ENCODE results near the gene CDK18. TPM values are rescaled to one million over a fixed set of nuclear protein-coding genes. Genes with fewer than 3 reads are reported as not detected.

CDK18 gene
- total RNA-seq, result 1.6 and 2.2 TPM in 2 replicates

DNA sequence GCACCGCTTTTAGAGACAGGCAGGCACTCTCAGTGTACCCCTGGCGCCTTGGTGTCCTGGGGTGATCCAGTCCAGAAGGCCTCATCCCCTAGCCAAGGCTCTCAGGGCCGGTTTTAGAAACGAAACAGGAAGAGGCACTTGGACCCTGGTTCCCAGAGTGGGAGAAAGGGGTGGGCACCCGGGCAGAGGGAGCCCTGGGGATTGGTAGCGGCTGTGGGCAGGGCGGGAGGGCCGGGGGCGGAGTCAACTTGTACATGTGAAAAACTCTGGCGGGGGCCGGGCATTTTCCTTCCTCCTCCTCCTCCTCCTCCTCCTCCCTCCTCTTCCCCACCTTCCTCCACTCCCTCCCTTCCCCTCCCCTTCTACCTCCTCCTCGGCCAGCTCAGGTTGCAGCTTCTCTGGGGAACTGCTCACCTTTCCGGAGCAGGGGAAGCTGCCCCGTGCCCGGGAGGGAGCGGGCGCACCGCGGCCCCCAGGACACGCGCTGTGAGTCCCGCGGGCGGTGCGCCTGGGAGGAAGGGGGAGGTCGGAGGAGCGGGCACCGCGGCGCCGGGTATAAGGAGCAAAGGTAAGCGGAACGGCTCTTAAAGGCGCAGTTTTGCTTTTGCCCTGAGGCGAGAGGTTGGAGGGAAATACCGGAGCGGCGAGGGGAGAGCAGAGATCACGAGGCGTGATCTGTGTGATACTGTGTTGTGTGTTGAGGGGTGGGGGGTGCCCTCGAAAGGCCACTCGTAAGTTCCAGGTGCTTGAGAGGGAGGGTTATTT is at the start of gene CDK18:
CDK18 (plus strand) TSS at position 359 of the 765 bp plus-strand sequence. CDS start 18,499 bp downstream, outside the sequence.
- TF ChIP-seq, protein P1, sequence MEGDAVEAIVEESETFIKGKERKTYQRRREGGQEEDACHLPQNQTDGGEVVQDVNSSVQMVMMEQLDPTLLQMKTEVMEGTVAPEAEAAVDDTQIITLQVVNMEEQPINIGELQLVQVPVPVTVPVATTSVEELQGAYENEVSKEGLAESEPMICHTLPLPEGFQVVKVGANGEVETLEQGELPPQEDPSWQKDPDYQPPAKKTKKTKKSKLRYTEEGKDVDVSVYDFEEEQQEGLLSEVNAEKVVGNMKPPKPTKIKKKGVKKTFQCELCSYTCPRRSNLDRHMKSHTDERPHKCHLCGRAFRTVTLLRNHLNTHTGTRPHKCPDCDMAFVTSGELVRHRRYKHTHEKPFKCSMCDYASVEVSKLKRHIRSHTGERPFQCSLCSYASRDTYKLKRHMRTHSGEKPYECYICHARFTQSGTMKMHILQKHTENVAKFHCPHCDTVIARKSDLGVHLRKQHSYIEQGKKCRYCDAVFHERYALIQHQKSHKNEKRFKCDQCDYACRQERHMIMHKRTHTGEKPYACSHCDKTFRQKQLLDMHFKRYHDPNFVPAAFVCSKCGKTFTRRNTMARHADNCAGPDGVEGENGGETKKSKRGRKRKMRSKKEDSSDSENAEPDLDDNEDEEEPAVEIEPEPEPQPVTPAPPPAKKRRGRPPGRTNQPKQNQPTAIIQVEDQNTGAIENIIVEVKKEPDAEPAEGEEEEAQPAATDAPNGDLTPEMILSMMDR (IDR thresholded peaks at IDR 0.05; ENCODE audit: insufficient read depth, low read depth, low read length), result no peak
- DNase-seq (ENCODE audit: low read depth), result peak; percentile 29
- H3K4me3 ChIP-seq (ENCODE audit: low read depth, low read length), result peak within 1 kb of the TSS; percentile 62

DNA sequence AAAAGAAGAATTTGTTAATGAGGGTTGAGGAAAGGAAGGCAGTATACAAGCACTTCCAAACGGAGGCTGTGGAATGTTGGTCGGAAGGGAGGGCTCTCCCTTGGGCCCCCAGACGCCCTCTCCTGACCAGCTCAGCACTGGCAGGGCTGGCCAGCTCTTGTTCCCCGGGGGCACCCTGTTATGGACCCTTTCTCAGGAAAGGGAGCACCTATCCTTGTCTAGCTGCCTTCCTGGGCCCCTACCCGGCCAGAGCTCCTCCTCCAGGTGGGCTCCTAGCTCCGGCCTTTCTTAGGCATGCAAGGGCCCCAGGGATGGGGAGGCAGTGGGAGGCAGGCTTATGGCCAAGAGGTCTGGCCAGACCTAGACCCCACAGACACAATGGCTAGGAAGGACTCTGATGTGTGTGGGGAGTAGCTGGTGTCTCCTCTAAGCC is 49.5 kb upstream of the CDK18 start:
- no peak overlapping the region for H3K4me3 ChIP-seq (ENCODE audit: low read depth, low read length)
- TF ChIP-seq, protein P1 (IDR thresholded peaks at IDR 0.05; ENCODE audit: insufficient read depth, low read depth, low read length), result peak; percentile 16
- no peak for DNase-seq (ENCODE audit: low read depth)

DNA sequence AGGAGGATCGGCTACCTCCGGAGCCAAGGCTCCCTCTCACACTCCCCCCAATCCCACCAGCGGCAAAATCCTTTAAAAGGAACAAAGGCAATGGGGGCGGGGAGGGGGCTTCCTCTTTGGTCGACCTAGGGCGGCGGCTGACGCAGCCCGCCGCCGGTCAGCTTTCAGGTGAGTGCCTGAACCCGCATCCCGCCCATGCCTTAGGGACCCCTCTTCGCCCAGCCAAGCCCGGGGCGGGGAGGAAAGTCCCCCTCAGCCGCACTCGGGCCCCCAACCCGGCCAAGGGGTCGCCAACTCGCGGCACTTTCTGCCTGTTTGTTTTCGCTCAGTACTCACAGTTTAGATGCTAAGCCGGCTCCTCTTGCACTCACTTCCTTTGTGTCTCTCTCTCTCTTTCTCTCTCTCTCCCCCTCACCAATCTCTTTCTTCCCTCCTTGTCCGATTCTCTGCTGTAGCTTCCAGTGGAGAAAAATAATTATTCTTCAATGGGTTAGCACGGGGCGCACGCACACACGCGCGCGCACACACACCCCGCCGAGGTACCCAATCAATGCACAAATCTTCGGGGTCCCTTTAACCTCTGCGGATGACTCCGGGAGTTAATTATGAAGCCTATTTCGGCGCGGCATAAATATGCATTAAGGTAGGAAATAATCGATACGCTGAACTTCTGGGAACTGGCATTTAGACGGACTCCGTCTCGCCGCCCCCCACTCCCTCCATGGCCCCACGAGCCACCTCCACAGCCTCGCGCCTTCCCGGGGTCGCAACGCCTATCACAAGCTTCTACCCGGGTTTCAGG is 48.7 kb upstream of the CDK18 start, which contains the start of gene BLACAT1:
BLACAT1 (minus strand) TSS at position 465 of the 802 bp plus-strand sequence.
- TF ChIP-seq, protein P1 (IDR thresholded peaks at IDR 0.05; ENCODE audit: insufficient read depth, low read depth, low read length), result no peak
- no peak within 1 kb of the TSS for H3K4me3 ChIP-seq (ENCODE audit: low read depth, low read length)
- no peak for DNase-seq (ENCODE audit: low read depth)

DNA sequence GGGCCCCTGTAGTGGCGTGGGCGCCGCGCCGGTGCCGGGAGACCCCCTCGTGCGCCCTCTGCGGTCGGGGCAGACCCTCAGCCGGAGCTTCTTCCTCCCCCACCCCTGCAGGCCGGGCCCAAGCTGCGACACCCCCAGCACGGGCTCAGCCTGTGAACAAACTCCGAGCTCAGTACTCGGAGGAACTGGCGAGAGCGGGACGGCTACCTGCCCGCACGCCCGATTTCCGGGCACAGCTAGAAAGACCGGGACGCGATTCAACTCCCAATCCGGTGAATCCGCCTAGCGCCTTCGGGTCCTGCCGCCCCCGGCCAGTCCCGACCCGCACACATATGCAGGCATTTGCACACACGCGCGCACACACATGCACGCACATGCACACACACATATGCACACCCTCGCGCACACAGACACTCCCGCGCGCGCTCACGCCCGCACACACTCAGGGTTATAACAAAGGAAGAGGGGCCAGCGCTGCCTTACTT is 48.0 kb upstream of the CDK18 start:
- no peak overlapping the region for H3K4me3 ChIP-seq (ENCODE audit: low read depth, low read length)
- TF ChIP-seq, protein P1 (IDR thresholded peaks at IDR 0.05; ENCODE audit: insufficient read depth, low read depth, low read length), result no peak
- DNase-seq (ENCODE audit: low read depth), result no peak

DNA sequence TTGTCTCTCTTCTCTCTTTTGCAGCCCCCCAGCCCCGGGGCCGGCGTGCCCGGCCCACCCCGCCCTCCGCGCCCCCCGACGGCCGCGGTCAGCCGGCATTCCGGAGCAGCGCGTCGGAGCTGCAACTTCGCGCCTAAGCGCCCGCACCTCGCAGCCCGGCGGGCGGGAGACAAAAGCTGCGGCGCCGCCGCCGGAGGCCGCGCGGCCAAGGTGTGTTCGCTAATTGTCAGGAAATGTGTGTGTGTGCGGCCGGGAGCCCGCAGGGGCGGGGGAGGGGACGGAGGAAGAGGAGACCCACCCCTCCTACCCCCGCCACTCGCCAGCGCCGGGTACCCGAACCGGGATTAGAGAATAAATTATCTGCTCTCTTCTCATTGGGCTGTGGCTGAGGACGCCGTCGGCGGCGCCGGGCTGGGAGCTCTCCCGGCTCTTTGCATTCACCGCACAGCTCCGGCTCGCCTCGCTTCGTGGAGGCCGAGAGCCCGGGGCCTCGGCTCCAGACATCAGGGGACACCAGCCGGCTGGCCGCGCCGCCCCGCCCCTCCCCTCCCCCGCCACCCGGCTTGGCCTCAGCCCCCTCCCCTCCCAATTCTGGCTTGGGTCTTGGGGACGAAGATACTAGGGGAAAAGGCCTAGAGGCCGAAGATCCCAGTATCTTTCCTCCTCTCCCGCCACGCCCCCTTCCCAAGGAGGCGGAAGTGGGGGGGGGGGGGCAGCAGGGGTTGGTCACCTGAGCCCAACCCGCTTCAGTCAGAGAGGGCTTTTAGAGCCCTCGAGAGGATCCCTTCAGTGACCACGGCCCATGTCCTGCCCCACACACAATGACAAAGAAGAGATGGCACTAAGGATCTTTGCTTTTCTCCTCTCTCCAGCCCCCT is 47.4 kb upstream of the CDK18 start:
- TF ChIP-seq, protein P1 (IDR thresholded peaks at IDR 0.05; ENCODE audit: insufficient read depth, low read depth, low read length), result no peak
- no peak for DNase-seq (ENCODE audit: low read depth)
- H3K4me3 ChIP-seq (ENCODE audit: low read depth, low read length), result no peak overlapping the region

All from fibroblast of villous mesenchyme (primary cell).